H1 (cell line): ENCODE results near the gene MAFB. TPM values are rescaled to one million over a fixed set of nuclear protein-coding genes. Genes with fewer than 3 reads are reported as not detected.

Source experiments
- KDM1A ChIP-seq: fragments of 200-600, 300-600 bp; sonication (generic); IDR thresholded peaks from 2 replicates; pipeline ENCODE4 v1.7.1; 2016; ENCODE audit warnings: mild to moderate bottlenecking, low read length, borderline replicate concordance
- NRF1 ChIP-seq: IDR thresholded peaks from 2 replicates; pipeline ENCODE4 v1.6.1; 2011; ENCODE audit warnings: mild to moderate bottlenecking, low read depth, low read length, improper control_type of control experiment
- SIX5 ChIP-seq: IDR thresholded peaks from 2 replicates; pipeline ENCODE4 v1.6.1; 2011; ENCODE audit warnings: mild to moderate bottlenecking, low read depth, low read length
- SRF ChIP-seq: IDR thresholded peaks from 2 replicates; pipeline ENCODE4 v1.6.1; 2011; ENCODE audit warnings: mild to moderate bottlenecking, low read depth, low read length, moderate library complexity
- TEAD4 ChIP-seq: IDR thresholded peaks from 2 replicates; pipeline ENCODE4 v1.6.1; 2012; ENCODE audit warnings: low read depth, low read length, inconsistent platforms, mixed read lengths
- polyA plus RNA-seq, 7 experiments: library from polyadenylated mRNA; depleted of rRNA in 3 of 7; stranded (reverse) in 5 of 7; unstranded in 2 of 7; fragments of >200 nt in 5 of 7; fragments of 200-250 nt in 2 of 7; gene quantifications; 1 replicate in 5 of 7; 2 replicates in 1 of 7; 4 replicates in 1 of 7; pipeline versions ENCODE4 v1.2.1 to v1.2.3, GENCODE V29; 2011 to 2013; ENCODE audit warnings: missing spikeins in 2 of 7, mixed read lengths in 2 of 7
- total RNA-seq: library from RNA; stranded (reverse); fragmentation: NEBNext Ultra II Directional; extraction: Animal tissue kit (Norgen Biotek cat#: 25700); gene quantifications from 2 replicates; pipeline ENCODE4 v1.2.1, GENCODE V29; 2021

The MAFB gene
- total and polyA plus RNA-seq, 2 of the 8 experiments (the other 6 are each of a cell fraction or from before 2014, with no cell fraction given): 0.83 to 1.8 TPM

GRCh38 chr20:40663304-40663790, 25.7 kb downstream of the MAFB start (continued):
- TF ChIP-seq SIX5 (no peak), KDM1A (no peak), NRF1 (no peak), TEAD4 (no peak), SRF (no peak)
